Hematopoietic multipotent progenitor cell (in vitro differentiated cells): ENCODE results near the gene AUTS2. TPM values are rescaled to one million over a fixed set of nuclear protein-coding genes. Genes with fewer than 3 reads are reported as not detected.

ENCODE experiments used
- DNase-seq, 3 donors: peaks; one replicate each; pipeline ENCODE4 v3.0.0-alpha.2; 2011 to 2015; ENCODE audit warnings: low read depth in 2 of 3, low spot score in 2 of 3
- total RNA-seq: library from RNA; depleted of rRNA; stranded (reverse); fragments of >200 nt; gene quantifications from one replicate; pipeline ENCODE4 v1.2.3, GENCODE V29; 2012

Gene AUTS2
- total RNA-seq, 1 donor, result 14.8 TPM

GRCh38 chr7:70539205-70539604 lies 940.9 kb downstream of the AUTS2 start:
- no peak for DNase-seq

- DNase-seq, result no peak
Observed at GRCh38 chr7:70539617-70540016, 941.3 kb downstream of the AUTS2 start.

GRCh38 chr7:70540641-70541040 lies 942.4 kb downstream of the AUTS2 start:
- DNase-seq, result no peak

- no peak for DNase-seq
Observed at GRCh38 chr7:70542750-70543376, 944.6 kb downstream of the AUTS2 start.

GRCh38 chr7:70544016-70544415 lies 945.7 kb downstream of the AUTS2 start:
- DNase-seq, result no peak

- no peak for DNase-seq
Observed at GRCh38 chr7:70545214-70545613, 946.9 kb downstream of the AUTS2 start.

- no peak for DNase-seq
Observed at GRCh38 chr7:70552141-70552540, 953.9 kb downstream of the AUTS2 start.

GRCh38 chr7:70553364-70553763 lies 955.1 kb downstream of the AUTS2 start:
- no peak for DNase-seq

- DNase-seq, result no peak
Observed at GRCh38 chr7:70554646-70555045, 956.4 kb downstream of the AUTS2 start.

- DNase-seq, result no peak
Observed at GRCh38 chr7:70556761-70557160, 958.5 kb downstream of the AUTS2 start.

- no peak for DNase-seq
Observed at GRCh38 chr7:70557338-70557737, 959.1 kb downstream of the AUTS2 start.

GRCh38 chr7:70559815-70560214 lies 961.5 kb downstream of the AUTS2 start:
- no peak for DNase-seq

- no peak for DNase-seq
Observed at GRCh38 chr7:70563960-70564359, 965.7 kb downstream of the AUTS2 start.

GRCh38 chr7:70565721-70566370 lies 967.6 kb downstream of the AUTS2 start:
- DNase-seq, result no peak

GRCh38 chr7:70566671-70567070 lies 968.4 kb downstream of the AUTS2 start:
- no peak for DNase-seq

GRCh38 chr7:70568674-70569334 lies 970.5 kb downstream of the AUTS2 start:
- no peak for DNase-seq

GRCh38 chr7:70569335-70569819 lies 971.1 kb downstream of the AUTS2 start:
- DNase-seq, result peak in 1 of 3 donors; percentile 3

- DNase-seq, result no peak
Observed at GRCh38 chr7:70570029-70570428, 971.8 kb downstream of the AUTS2 start.

GRCh38 chr7:70570961-70571360 lies 972.7 kb downstream of the AUTS2 start:
- DNase-seq, result no peak

GRCh38 chr7:70571403-70571934 lies 973.2 kb downstream of the AUTS2 start:
- DNase-seq, result no peak

GRCh38 chr7:70571961-70572360 lies 973.7 kb downstream of the AUTS2 start:
- no peak for DNase-seq

- DNase-seq, result no peak
Observed at GRCh38 chr7:70572571-70572970, 974.3 kb downstream of the AUTS2 start.
